HCT116 (cell line): Measurements from ENCODE around the gene IL1RL1. TPM values are rescaled to one million over a fixed set of nuclear protein-coding genes. Genes with fewer than 3 reads are reported as not detected.

Experiments
- ATAC-seq: fragments of 200-7000 bp; cut with Tn5 transposase; 2 replicates; pipeline ENCODE4 v1.9.1; 2020; ENCODE audit warnings: mild to moderate bottlenecking, moderate library complexity
- BruUV-seq: library from RNA; stranded (reverse); fragments of 400-500 nt; replicated peaks from 2 replicates; lab custom pipeline; 2021; lab: Mats Ljungman, UMichigan
- CTCF ChIA-PET: fragments of 300-600 bp; sonication (Branson Sonifier 250); formaldehyde crosslinking; loops from one replicate; lab custom pipeline; 2021; ENCODE audit warnings: antibody characterized with exemption; lab: Charles Lee
- POLR2A ChIA-PET: fragments of 300-600, 350-600 bp; sonication (Branson Sonifier 250); formaldehyde crosslinking; loops from one replicate; lab custom pipeline; 2021; ENCODE audit warnings: antibody characterized with exemption; lab: Charles Lee
- RAD21 ChIA-PET, 2 experiments: fragments of 300-600 bp; sonication (Branson Sonifier 250); formaldehyde crosslinking; loops; one replicate each; lab custom pipeline; 2023; ENCODE audit warnings: low total read pairs in 2 of 2; ENCODE audit not compliant: uncharacterized antibody in 2 of 2, unreplicated experiment in 2 of 2, low non-redundant PET in 1 of 2; lab: Charles Lee
- DNase-seq: peaks from one replicate; pipeline ENCODE4 v3.0.0-alpha.2; 2010; ENCODE audit warnings: low read depth, low spot score
- H2AFZ ChIP-seq: fragments of 200-600 bp; shearing (Covaris generic), sonication (generic); 2 replicates; pipeline ENCODE4 v1.6.1; 2017; ENCODE audit warnings: low read depth, mixed run types, mixed read lengths, antibody characterized with exemption, low read length; ENCODE audit not compliant: poor library complexity, severe bottlenecking
- H3K27ac ChIP-seq: 2 replicates; pipeline ENCODE4 v1.5.1; 2012; ENCODE audit warnings: low read depth, low read length
- H3K27me3 ChIP-seq: fragments of 200-600 bp; sonication (generic); 2 replicates; pipeline ENCODE4 v1.6.1; 2016; ENCODE audit warnings: mixed run types, low read length, mixed read lengths; ENCODE audit not compliant: insufficient read depth
- H3K36me3 ChIP-seq, 2 experiments: fragments of 200-500 bp in 1 of 2; fragments of 200-600 bp in 1 of 2; sonication (Bioruptor generic) in 1 of 2; sonication (generic) in 1 of 2; 2 replicates each; pipeline versions ENCODE4 v1.5.1 to v1.6.1; 2014 to 2016; ENCODE audit warnings: low read length in 2 of 2, inconsistent platforms in 1 of 2, mixed read lengths in 1 of 2, mixed run types in 1 of 2; ENCODE audit not compliant: insufficient read depth in 2 of 2, control insufficient read depth in 1 of 2
- H3K4me1 ChIP-seq, 2 experiments: fragments of 200-600 bp in 1 of 2; sonication (generic) in 1 of 2; 2 replicates each; pipeline versions ENCODE4 v1.5.1 to v1.6.1; 2012 to 2017; ENCODE audit warnings: low read length in 2 of 2, inconsistent platforms in 1 of 2, mild to moderate bottlenecking in 1 of 2, mixed read lengths in 1 of 2, mixed run types in 1 of 2, moderate library complexity in 1 of 2; ENCODE audit not compliant: insufficient read depth in 2 of 2, control insufficient read depth in 1 of 2
- H3K4me2 ChIP-seq: fragments of 200-600 bp; sonication (generic); 2 replicates; pipeline ENCODE4 v1.6.1; 2017; ENCODE audit warnings: mixed run types, low read length, mixed read lengths
- H3K4me3 ChIP-seq, 2 experiments: fragments of 200-600 bp in 1 of 2; sonication (generic) in 1 of 2; replicated peaks in 1 of 2; 2 replicates each; pipeline ENCODE4 v1.5.1; 2011 to 2016; ENCODE audit warnings: low read length in 2 of 2, control low read depth in 1 of 2, low read depth in 1 of 2, mild to moderate bottlenecking in 1 of 2, mixed read lengths in 1 of 2, mixed run types in 1 of 2
- H3K79me2 ChIP-seq: fragments of 200-600 bp; sonication (generic); 2 replicates; pipeline ENCODE4 v1.6.1; 2017; ENCODE audit warnings: mild to moderate bottlenecking, mixed run types, low read length, moderate library complexity, mixed read lengths; ENCODE audit not compliant: insufficient read depth
- H3K9ac ChIP-seq: fragments of 200-600 bp; sonication (generic); 2 replicates; pipeline ENCODE4 v1.6.1; 2016; ENCODE audit warnings: low read length, mixed read lengths
- H3K9me2 ChIP-seq: fragments of 200-600 bp; sonication (generic), shearing (Covaris generic); 2 replicates; pipeline ENCODE4 v1.6.1; 2017; ENCODE audit warnings: mixed run types, mild to moderate bottlenecking, moderate library complexity; ENCODE audit not compliant: insufficient read depth
- H3K9me3 ChIP-seq, 2 experiments: fragments of 200-500 bp in 1 of 2; fragments of 200-600 bp in 1 of 2; sonication (Bioruptor generic) in 1 of 2; sonication (generic) in 1 of 2; 2 replicates each; pipeline ENCODE4 v1.6.1; 2014 to 2017; ENCODE audit warnings: low read length in 2 of 2, mixed read lengths in 2 of 2, inconsistent platforms in 1 of 2, low read depth in 1 of 2, mild to moderate bottlenecking in 1 of 2, mixed run types in 1 of 2, moderate library complexity in 1 of 2; ENCODE audit not compliant: control insufficient read depth in 1 of 2, insufficient read depth in 1 of 2
- H4K20me1 ChIP-seq: fragments of 200-600 bp; sonication (generic), shearing (Covaris generic); 2 replicates; pipeline ENCODE4 v1.6.1; 2017; ENCODE audit warnings: mixed run types, mild to moderate bottlenecking, moderate library complexity; ENCODE audit not compliant: insufficient read depth
- ATF3 ChIP-seq: IDR thresholded peaks from 2 replicates; pipeline ENCODE4 v1.6.1; 2012
- CBX3 ChIP-seq: IDR thresholded peaks from 2 replicates; pipeline ENCODE4 v1.6.1; 2012; ENCODE audit warnings: low read depth
- CTCF ChIP-seq, 3 experiments: fragments of 200-600 bp in 1 of 3; sonication (generic) in 1 of 3; IDR thresholded peaks in 2 of 3; conservative IDR thresholded peaks in 1 of 3; 2 replicates each; pipeline ENCODE4 v1.5.1; 2012 to 2017; ENCODE audit warnings: low read depth in 2 of 3, low read length in 2 of 3, antibody characterized with exemption in 1 of 3, borderline replicate concordance in 1 of 3, control low read depth in 1 of 3, mild to moderate bottlenecking in 1 of 3, mixed read lengths in 1 of 3, mixed run types in 1 of 3, moderate library complexity in 1 of 3; ENCODE audit not compliant: insufficient read depth in 1 of 3
- ELF1 ChIP-seq: IDR thresholded peaks from 2 replicates; pipeline ENCODE4 v1.6.1; 2012; ENCODE audit warnings: low read depth, borderline replicate concordance
- EZH2 ChIP-seq: fragments of 200-600 bp; sonication (generic); IDR thresholded peaks from 2 replicates; pipeline ENCODE4 v1.6.1; 2017; ENCODE audit warnings: antibody characterized with exemption, mixed run types
- EZH2phosphoT487 ChIP-seq: fragments of 200-600 bp; IDR thresholded peaks from 2 replicates; pipeline ENCODE4 v1.6.1; 2018; ENCODE audit warnings: antibody characterized with exemption, borderline replicate concordance
- FOSL1 ChIP-seq: IDR thresholded peaks from 2 replicates; pipeline ENCODE4 v1.6.1; 2012; ENCODE audit warnings: low read depth
- JUND ChIP-seq: IDR thresholded peaks from 2 replicates; pipeline ENCODE4 v1.6.1; 2012
- MAX ChIP-seq: IDR thresholded peaks from 2 replicates; pipeline ENCODE4 v1.6.1; 2012
- POLR2A ChIP-seq: IDR thresholded peaks from 2 replicates; pipeline ENCODE4 v1.7.0; 2011; ENCODE audit warnings: borderline replicate concordance; ENCODE audit not compliant: insufficient read depth, insufficient read length; ENCODE audit errors: extremely low read depth
- RAD21 ChIP-seq: IDR thresholded peaks from 2 replicates; pipeline ENCODE4 v1.6.1; 2012; ENCODE audit warnings: low read depth, mild to moderate bottlenecking
- REST ChIP-seq: IDR thresholded peaks from 2 replicates; pipeline ENCODE4 v1.6.1; 2012; ENCODE audit warnings: low read depth
- SIN3A ChIP-seq: IDR thresholded peaks from 2 replicates; pipeline ENCODE4 v1.6.1; 2012; ENCODE audit warnings: low read depth
- SP1 ChIP-seq: IDR thresholded peaks from 2 replicates; pipeline ENCODE4 v1.6.1; 2012; ENCODE audit warnings: low read depth
- SRF ChIP-seq: IDR thresholded peaks from 2 replicates; pipeline ENCODE4 v1.6.1; 2012; ENCODE audit warnings: low read depth
- TCF7L2 ChIP-seq: IDR thresholded peaks from 2 replicates; pipeline ENCODE4 v1.7.0; 2011; ENCODE audit warnings: borderline replicate concordance, inconsistent platforms; ENCODE audit not compliant: insufficient read depth, insufficient read length; ENCODE audit errors: extremely low read depth
- YY1 ChIP-seq: IDR thresholded peaks from 2 replicates; pipeline ENCODE4 v1.6.1; 2011; ENCODE audit warnings: low read length, low read depth, moderate library complexity, mild to moderate bottlenecking; ENCODE audit not compliant: insufficient replicate concordance; ENCODE audit errors: extremely low read depth
- ZBTB33 ChIP-seq: IDR thresholded peaks from 2 replicates; pipeline ENCODE4 v1.6.1; 2011; ENCODE audit warnings: mild to moderate bottlenecking, low read length, moderate library complexity; ENCODE audit not compliant: insufficient replicate concordance; ENCODE audit errors: extremely low read depth
- ZFX ChIP-seq: fragments of 450-650 bp; IDR thresholded peaks from 2 replicates; pipeline ENCODE4 v1.6.1; 2017
- ZNF274 ChIP-seq: fragments of 200-500 bp; sonication (Bioruptor generic); IDR thresholded peaks from 2 replicates; pipeline ENCODE4 v1.6.1; 2014; ENCODE audit warnings: mild to moderate bottlenecking, low read depth, low read length, inconsistent platforms
- intact Hi-C: fragments of 100-400 bp; cut with micrococcal nuclease; formaldehyde crosslinking; loops from 2 replicates; pipeline ENCODE4 v1.10.0; 2022
- total RNA-seq: library from RNA; stranded (reverse); gene quantifications from one replicate; pipeline ENCODE4 v1.2.1, GENCODE V29; 2021; ENCODE audit not compliant: unreplicated experiment

Gene IL1RL1
- total RNA-seq, 1 experiment from 2014 or later: not detected

- Histone ChIP-seq H2AFZ (no peak overlapping the region), H3K36me3 (no peaks in the 10 kb centered on the region), H3K9ac (no peak overlapping the region), H3K79me2 (no peaks in the 10 kb centered on the region), H3K9me3 (no peaks in the 10 kb centered on the region), H3K9me2 (no peaks in the 10 kb centered on the region), H3K4me2 (no peak overlapping the region), H3K4me1 (no peaks in the 10 kb centered on the region), H3K27me3 (no peaks in the 10 kb centered on the region), H3K4me3 (no peak overlapping the region), H4K20me1 (no peaks in the 10 kb centered on the region), H3K27ac (no peak overlapping the region)
- no peak for DNase-seq
- intact Hi-C loops: no loop called here
- no peak for ATAC-seq
- RAD21 ChIA-PET: no interaction called here
- POLR2A ChIA-PET: no interaction called here
- CTCF ChIA-PET: no interaction called here
- TF ChIP-seq FOSL1: no peak
- no peak for TF ChIP-seq TCF7L2
- TF ChIP-seq CBX3: no peak
- TF ChIP-seq ZBTB33: no peak
- TF ChIP-seq ZFX: no peak
- no peak for TF ChIP-seq CTCF (IDR thresholded peaks at IDR 0.05 in 2 of 3, conservative IDR thresholded peaks at IDR 0.05 in 1 of 3; ENCODE audit: borderline replicate concordance in 1 of 3, insufficient read depth in 1 of 3, low read depth in 2 of 3, low read length in 2 of 3)
- no peak for TF ChIP-seq JUND
- no peak for TF ChIP-seq EZH2
- no peak for TF ChIP-seq MAX
- no peak for TF ChIP-seq SIN3A
- no peak for TF ChIP-seq SRF
- TF ChIP-seq YY1: no peak
- no peak for TF ChIP-seq ZNF274
- TF ChIP-seq SP1: no peak
- no peak for TF ChIP-seq RAD21
- TF ChIP-seq REST: no peak
- TF ChIP-seq ELF1: no peak
- TF ChIP-seq POLR2A: no peak
- no peak for TF ChIP-seq EZH2phosphoT487
- no peak for TF ChIP-seq ATF3
- BruUV-seq: no TSS peak
These were observed 4.6 kb downstream of the IL1RL1 start for GRCh38 chr2:102315921-102316320.
